ENCODE data around the gene ERG. TPM values are rescaled to one million over a fixed set of nuclear protein-coding genes. Genes with fewer than 3 reads are reported as not detected.

Gene ERG
- total RNA-seq, 1 experiment from 2014 or later = 4.5 TPM

- H3K36me3 Mint-ChIP-seq = peaks cover 13% of the 10 kb centered on the region; the same call in 1 of the 2 replicates
- CTCF ChIA-PET = no interaction called here
- no peak for DNase-seq (ENCODE audit: low spot score)
- ATAC-seq = no peak
- no peaks in the 10 kb centered on the region for H3K27me3 Mint-ChIP-seq (ENCODE audit: low read depth)
- TF ChIP-seq RELA (CRISPR knock-in tag; IDR thresholded peaks at IDR 0.05; ENCODE audit: borderline replicate concordance) (no peak), SOX15 (CRISPR knock-in tag; IDR thresholded peaks at IDR 0.05) (no peak), ZNF281 (CRISPR knock-in tag; IDR thresholded peaks at IDR 0.05) (no peak), NFATC4 (CRISPR knock-in tag; IDR thresholded peaks at IDR 0.05) (no peak), TCF7 (CRISPR knock-in tag; IDR thresholded peaks at IDR 0.05; ENCODE audit: low read depth) (no peak), ZNF671 (CRISPR knock-in tag; IDR thresholded peaks at IDR 0.05) (no peak), MYBL2 (CRISPR knock-in tag; IDR thresholded peaks at IDR 0.05) (no peak), ELF4 (CRISPR knock-in tag; IDR thresholded peaks at IDR 0.05; ENCODE audit: low read depth) (no peak), KAT7 (CRISPR knock-in tag; IDR thresholded peaks at IDR 0.05; ENCODE audit: borderline replicate concordance) (no peak), AFF4 (CRISPR knock-in tag; IDR thresholded peaks at IDR 0.05; ENCODE audit: borderline replicate concordance) (no peak)
- POLR2A ChIA-PET = no interaction called here
- no peak overlapping the region for H3K4me3 Mint-ChIP-seq
- peaks cover 17% of the 10 kb centered on the region for H3K9me3 Mint-ChIP-seq
- H3K27ac Mint-ChIP-seq = no peak overlapping the region
- H3K4me1 Mint-ChIP-seq = peaks cover 34% of the 10 kb centered on the region
These were observed 88.4 kb downstream of the ERG start for GRCh38 chr21:38409907-38410306.

- no peak for DNase-seq (ENCODE audit: low spot score)
- Mint-ChIP-seq H3K36me3 (peaks cover 11% of the 10 kb centered on the region; the same call in 1 of the 2 replicates), H3K4me1 (peaks cover 22% of the 10 kb centered on the region), H3K9me3 (peaks cover 12% of the 10 kb centered on the region), H3K4me3 (no peak overlapping the region), H3K27me3 (ENCODE audit: low read depth) (no peaks in the 10 kb centered on the region), H3K27ac (no peak overlapping the region)
- ATAC-seq = no peak
- POLR2A ChIA-PET = no interaction called here
- TF ChIP-seq TCF7 (CRISPR knock-in tag; IDR thresholded peaks at IDR 0.05; ENCODE audit: low read depth) = no peak
- TF ChIP-seq FOXP1 (CRISPR knock-in tag; IDR thresholded peaks at IDR 0.05; ENCODE audit: borderline replicate concordance) = no peak
- no peak for TF ChIP-seq ZNF317 (CRISPR knock-in tag; IDR thresholded peaks at IDR 0.05; ENCODE audit: borderline replicate concordance, low read depth)
- TF ChIP-seq CTCF (IDR thresholded peaks at IDR 0.05) = no peak
- TF ChIP-seq TP53 (CRISPR knock-in tag; IDR thresholded peaks at IDR 0.05) = no peak
- CTCF ChIA-PET = no interaction called here
These were observed 94.1 kb downstream of the ERG start for GRCh38 chr21:38404177-38404576.

GRCh38 chr21:38402795-38403194 is 95.5 kb downstream of the ERG start:
- Mint-ChIP-seq H3K27me3 (ENCODE audit: low read depth) (no peaks in the 10 kb centered on the region), H3K4me1 (peaks cover 22% of the 10 kb centered on the region), H3K4me3 (no peak overlapping the region), H3K36me3 (no peaks in the 10 kb centered on the region), H3K27ac (no peak overlapping the region), H3K9me3 (no peaks in the 10 kb centered on the region)
- ChIA-PET POLR2A (no interaction called here), CTCF (no interaction called here)
- DNase-seq (ENCODE audit: low spot score) (no peak), ATAC-seq (no peak)
- TF ChIP-seq ZNF425 (CRISPR knock-in tag; conservative IDR thresholded peaks at IDR 0.05) = no peak
- no peak for TF ChIP-seq PRDM15 (CRISPR knock-in tag; IDR thresholded peaks at IDR 0.05)
- no peak for TF ChIP-seq ZMAT4 (CRISPR knock-in tag; IDR thresholded peaks at IDR 0.05)
- no peak for TF ChIP-seq JAZF1 (CRISPR knock-in tag; IDR thresholded peaks at IDR 0.05)

All from WTC11 (cell line).